Measurements from ENCODE around the gene IFNLR1. TPM values are rescaled to one million over a fixed set of nuclear protein-coding genes. Genes with fewer than 3 reads are reported as not detected.
A peak's percentile ranks its signal among the peaks of the same experiment; 100 is the strongest.

IFNLR1 gene
- total and polyA plus RNA-seq, 5 donors = 3.3 to 6.2 (median 5.7) TPM

GRCh38 chr1:24161270-24161669 is 25.8 kb downstream of the IFNLR1 start:
- intact Hi-C loops (cut with DNase I) = no loop called here
- Histone ChIP-seq H3K4me1 (ENCODE audit: control insufficient read depth, insufficient read depth, low read length) (no peaks in the 10 kb centered on the region), H3K27me3 (ENCODE audit: control insufficient read depth, insufficient read depth) (no peaks in the 10 kb centered on the region), H3K27ac (ENCODE audit: low read length) (no peak overlapping the region), H3K9me3 (ENCODE audit: control insufficient read depth, low read length) (no peaks in the 10 kb centered on the region), H3K4me3 (ENCODE audit: low read length) (no peak overlapping the region)
- ATAC-seq (no peak), DNase-seq (no peak)
- 71% methylated on average over 4 of the region's 4 CpGs for WGBS

- 74% methylated on average over 5 of the region's 5 CpGs for WGBS
- DNase-seq (no peak), ATAC-seq (no peak)
- H3K27me3 ChIP-seq (ENCODE audit: control insufficient read depth, insufficient read depth) = no peaks in the 10 kb centered on the region
- H3K4me1 ChIP-seq (ENCODE audit: control insufficient read depth, insufficient read depth, low read length) = no peaks in the 10 kb centered on the region
- intact Hi-C loops (cut with DNase I) = no loop called here
- no peak overlapping the region for H3K27ac ChIP-seq (ENCODE audit: low read length)
- H3K4me3 ChIP-seq (ENCODE audit: low read length) = no peak overlapping the region
- H3K9me3 ChIP-seq (ENCODE audit: control insufficient read depth, low read length) = no peaks in the 10 kb centered on the region
Observed at GRCh38 chr1:24159366-24159765, 27.7 kb downstream of the IFNLR1 start.

GRCh38 chr1:24157918-24158481 is 29.1 kb downstream of the IFNLR1 start:
- H3K9me3 ChIP-seq (ENCODE audit: control insufficient read depth, low read length) = no peaks in the 10 kb centered on the region

GRCh38 chr1:24156542-24157260 is 30.4 kb downstream of the IFNLR1 start:
- Histone ChIP-seq H3K9me3 (ENCODE audit: control insufficient read depth, low read length) (no peaks in the 10 kb centered on the region), H3K4me1 (ENCODE audit: control insufficient read depth, insufficient read depth, low read length) (no peaks in the 10 kb centered on the region), H3K4me3 (ENCODE audit: low read length) (no peak overlapping the region), H3K27me3 (ENCODE audit: control insufficient read depth, insufficient read depth) (no peaks in the 10 kb centered on the region), H3K27ac (ENCODE audit: low read length) (no peak overlapping the region)
- WGBS = 91% methylated on average over 18 of the region's 18 CpGs
- no peak for ATAC-seq
- no peak for DNase-seq
- intact Hi-C loops (cut with DNase I) = no loop called here

More at GRCh38 chr1:24157918-24158481, 29.1 kb downstream of the IFNLR1 start:
- no peak overlapping the region for H3K4me3 ChIP-seq (ENCODE audit: low read length)
- H3K4me1 ChIP-seq (ENCODE audit: control insufficient read depth, insufficient read depth, low read length) = no peaks in the 10 kb centered on the region
- DNase-seq (no peak), ATAC-seq (peak in 1 of 2 donors; percentile 34)
- H3K27ac ChIP-seq (ENCODE audit: low read length) = no peak overlapping the region
- 77% methylated on average over 6 of the region's 6 CpGs for WGBS
- no peaks in the 10 kb centered on the region for H3K27me3 ChIP-seq (ENCODE audit: control insufficient read depth, insufficient read depth)
- intact Hi-C loops (cut with DNase I) = no loop called here

GRCh38 chr1:24155011-24155782 is 31.9 kb downstream of the IFNLR1 start:
- no peak for ATAC-seq
- no peaks in the 10 kb centered on the region for H3K27me3 ChIP-seq (ENCODE audit: control insufficient read depth, insufficient read depth)
- H3K4me3 ChIP-seq (ENCODE audit: low read length) = no peak overlapping the region
- intact Hi-C loops (cut with DNase I) = no loop called here
- no peaks in the 10 kb centered on the region for H3K4me1 ChIP-seq (ENCODE audit: control insufficient read depth, insufficient read depth, low read length)
- no peaks in the 10 kb centered on the region for H3K9me3 ChIP-seq (ENCODE audit: control insufficient read depth, low read length)
- WGBS = 62% methylated on average over 11 of the region's 11 CpGs
- DNase-seq = no peak
- no peak overlapping the region for H3K27ac ChIP-seq (ENCODE audit: low read length)

GRCh38 chr1:24154215-24154614 is 32.9 kb downstream of the IFNLR1 start:
- Histone ChIP-seq H3K9me3 (ENCODE audit: control insufficient read depth, low read length) (no peaks in the 10 kb centered on the region), H3K4me3 (ENCODE audit: low read length) (no peak overlapping the region), H3K4me1 (ENCODE audit: control insufficient read depth, insufficient read depth, low read length) (no peaks in the 10 kb centered on the region), H3K27me3 (ENCODE audit: control insufficient read depth, insufficient read depth) (no peaks in the 10 kb centered on the region), H3K27ac (ENCODE audit: low read length) (no peak overlapping the region)
- intact Hi-C loops (cut with DNase I) = no loop called here
- DNase-seq (no peak), ATAC-seq (no peak)
- 79% methylated on average over 8 of the region's 8 CpGs for WGBS

GRCh38 chr1:24152631-24153494 is 34.2 kb downstream of the IFNLR1 start:
- H3K4me1 ChIP-seq (ENCODE audit: control insufficient read depth, insufficient read depth, low read length) = no peaks in the 10 kb centered on the region
- ATAC-seq (no peak), DNase-seq (no peak)
- H3K4me3 ChIP-seq (ENCODE audit: low read length) = no peak overlapping the region
- H3K27ac ChIP-seq (ENCODE audit: low read length) = no peak overlapping the region
- WGBS = 74% methylated on average over 10 of the region's 10 CpGs
- intact Hi-C loops (cut with DNase I) = no loop called here
- no peaks in the 10 kb centered on the region for H3K27me3 ChIP-seq (ENCODE audit: control insufficient read depth, insufficient read depth)
- no peaks in the 10 kb centered on the region for H3K9me3 ChIP-seq (ENCODE audit: control insufficient read depth, low read length)

- 12% methylated on average over 12 of the region's 12 CpGs for WGBS
- Histone ChIP-seq H3K4me1 (ENCODE audit: control insufficient read depth, insufficient read depth, low read length) (no peaks in the 10 kb centered on the region), H3K4me3 (ENCODE audit: low read length) (no peak overlapping the region), H3K9me3 (ENCODE audit: control insufficient read depth, low read length) (no peaks in the 10 kb centered on the region), H3K27me3 (ENCODE audit: control insufficient read depth, insufficient read depth) (no peaks in the 10 kb centered on the region), H3K27ac (ENCODE audit: low read length) (no peak overlapping the region)
- ATAC-seq = no peak
- no peak for DNase-seq
- intact Hi-C loops (cut with DNase I) = no loop called here
Observed at GRCh38 chr1:24151175-24151533, 35.9 kb downstream of the IFNLR1 start.

- Histone ChIP-seq H3K27ac (ENCODE audit: low read length) (no peak overlapping the region), H3K4me1 (ENCODE audit: control insufficient read depth, insufficient read depth, low read length) (no peaks in the 10 kb centered on the region), H3K27me3 (ENCODE audit: control insufficient read depth, insufficient read depth) (no peaks in the 10 kb centered on the region), H3K4me3 (ENCODE audit: low read length) (no peak overlapping the region), H3K9me3 (ENCODE audit: control insufficient read depth, low read length) (no peaks in the 10 kb centered on the region)
- ATAC-seq (peak; percentile 92 to 93), DNase-seq (peak; percentile 88 to 96 (median 95))
- intact Hi-C loops (cut with DNase I) = no loop called here
- 12% methylated on average over 36 of the region's 36 CpGs for WGBS
Observed at GRCh38 chr1:24150234-24151174, 36.6 kb downstream of the IFNLR1 start.

GRCh38 chr1:24149866-24150233 is 37.2 kb downstream of the IFNLR1 start:
- intact Hi-C loops (cut with DNase I) = no loop called here
- ATAC-seq (peak; percentile 23 to 83), DNase-seq (peak; percentile 65 to 69 (median 66))
- no peak overlapping the region for H3K27ac ChIP-seq (ENCODE audit: low read length)
- H3K9me3 ChIP-seq (ENCODE audit: control insufficient read depth, low read length) = no peaks in the 10 kb centered on the region
- H3K4me1 ChIP-seq (ENCODE audit: control insufficient read depth, insufficient read depth, low read length) = no peaks in the 10 kb centered on the region
- WGBS = 32% methylated on average over 5 of the region's 5 CpGs
- H3K27me3 ChIP-seq (ENCODE audit: control insufficient read depth, insufficient read depth) = no peaks in the 10 kb centered on the region
- H3K4me3 ChIP-seq (ENCODE audit: low read length) = no peak overlapping the region
